ENCODE results near the gene PI4K2A. TPM values are rescaled to one million over a fixed set of nuclear protein-coding genes. Genes with fewer than 3 reads are reported as not detected.

Gene PI4K2A
- polyA plus RNA-seq, 1 donor (not counting 4 experiments of a cell fraction or from before 2014, with no cell fraction given), result 51.3 TPM

GRCh38 chr10:97684866-97685394, 44.5 kb downstream of the PI4K2A start:
- H3K79me2 ChIP-seq (ENCODE audit: control insufficient read depth, insufficient read depth, low read length), result peaks cover 59% of the 10 kb centered on the region
- TF ChIP-seq, protein P1, sequence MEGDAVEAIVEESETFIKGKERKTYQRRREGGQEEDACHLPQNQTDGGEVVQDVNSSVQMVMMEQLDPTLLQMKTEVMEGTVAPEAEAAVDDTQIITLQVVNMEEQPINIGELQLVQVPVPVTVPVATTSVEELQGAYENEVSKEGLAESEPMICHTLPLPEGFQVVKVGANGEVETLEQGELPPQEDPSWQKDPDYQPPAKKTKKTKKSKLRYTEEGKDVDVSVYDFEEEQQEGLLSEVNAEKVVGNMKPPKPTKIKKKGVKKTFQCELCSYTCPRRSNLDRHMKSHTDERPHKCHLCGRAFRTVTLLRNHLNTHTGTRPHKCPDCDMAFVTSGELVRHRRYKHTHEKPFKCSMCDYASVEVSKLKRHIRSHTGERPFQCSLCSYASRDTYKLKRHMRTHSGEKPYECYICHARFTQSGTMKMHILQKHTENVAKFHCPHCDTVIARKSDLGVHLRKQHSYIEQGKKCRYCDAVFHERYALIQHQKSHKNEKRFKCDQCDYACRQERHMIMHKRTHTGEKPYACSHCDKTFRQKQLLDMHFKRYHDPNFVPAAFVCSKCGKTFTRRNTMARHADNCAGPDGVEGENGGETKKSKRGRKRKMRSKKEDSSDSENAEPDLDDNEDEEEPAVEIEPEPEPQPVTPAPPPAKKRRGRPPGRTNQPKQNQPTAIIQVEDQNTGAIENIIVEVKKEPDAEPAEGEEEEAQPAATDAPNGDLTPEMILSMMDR (optimal IDR thresholded peaks at IDR 0.05 in 1 of 3, IDR thresholded peaks at IDR 0.05 in 1 of 3, conservative IDR thresholded peaks at IDR 0.05 in 1 of 3; ENCODE audit: extremely low read depth in 1 of 3, insufficient read depth in 2 of 3, low read length in 3 of 3), result no peak
- TF ChIP-seq EZH2 (IDR thresholded peaks at IDR 0.05; ENCODE audit: low read length), result no peak
- H3K27me3 ChIP-seq (ENCODE audit: control insufficient read depth, extremely low read depth, insufficient read depth, low read length), result no peaks in the 10 kb centered on the region
- peaks cover 4 to 23% of the 10 kb centered on the region in 2 experiments for H3K36me3 ChIP-seq (ENCODE audit: control insufficient read depth in 2 of 2, extremely low read depth in 1 of 2, insufficient read depth in 2 of 2, low read length in 2 of 2)
- peaks cover 40% of the 10 kb centered on the region for H3K4me1 ChIP-seq (ENCODE audit: control insufficient read depth, extremely low read depth, insufficient read depth, low read length)
- H3K4me2 ChIP-seq (ENCODE audit: control insufficient read depth, extremely low read depth, insufficient read depth, low read depth, low read length), result peak overlapping the region; percentile 98
- peaks cover 2% of the 10 kb centered on the region for H4K20me1 ChIP-seq (ENCODE audit: control insufficient read depth, extremely low read depth, insufficient read depth, low read length)
- peak; percentile 5 for FAIRE-seq
- dilution Hi-C loops (cut with MboI; ENCODE audit: extremely low pct_ligation_motif_present, low sequenced_read_pairs), result loop anchor here (5.0 kb wide), 1 partner anchor 42 kb away; no protein-coding TSS in a partner anchor
- H3K4me3 ChIP-seq (ENCODE audit: control insufficient read depth in 2 of 3, extremely low read depth in 1 of 3, insufficient read depth in 2 of 3, low read depth in 1 of 3, low read length in 3 of 3), result peak overlapping the region; percentile 85 to 93 (median 86)
- peak overlapping the region; percentile 92 for H3K27ac ChIP-seq (ENCODE audit: control insufficient read depth, insufficient read depth, low read length)
- no peak overlapping the region for H2AFZ ChIP-seq (ENCODE audit: control insufficient read depth, low read length)
- H3K9me1 ChIP-seq (ENCODE audit: control insufficient read depth, extremely low read depth, insufficient read depth, low read length), result no peaks in the 10 kb centered on the region
- H3K9me3 ChIP-seq (ENCODE audit: control insufficient read depth, low read depth, low read length), result no peaks in the 10 kb centered on the region
- peak overlapping the region; percentile 97 for H3K9ac ChIP-seq (ENCODE audit: control insufficient read depth, extremely low read depth, insufficient read depth, low read length)
- DNase-seq (ENCODE audit: low read depth, low spot score), result no peak

GRCh38 chr10:97685395-97685958, 45.0 kb downstream of the PI4K2A start:
- dilution Hi-C loops (cut with MboI; ENCODE audit: extremely low pct_ligation_motif_present, low sequenced_read_pairs), result loop anchor here (5.0 kb wide), 1 partner anchor 42 kb away; no protein-coding TSS in a partner anchor
- Histone ChIP-seq H4K20me1 (ENCODE audit: control insufficient read depth, extremely low read depth, insufficient read depth, low read length) (peaks cover 2% of the 10 kb centered on the region), H3K4me1 (ENCODE audit: control insufficient read depth, extremely low read depth, insufficient read depth, low read length) (peaks cover 46% of the 10 kb centered on the region), H3K27ac (ENCODE audit: control insufficient read depth, insufficient read depth, low read length) (peak overlapping the region; percentile 92), H2AFZ (ENCODE audit: control insufficient read depth, low read length) (no peak overlapping the region), H3K4me2 (ENCODE audit: control insufficient read depth, extremely low read depth, insufficient read depth, low read depth, low read length) (peak overlapping the region; percentile 98), H3K4me3 (ENCODE audit: control insufficient read depth in 2 of 3, extremely low read depth in 1 of 3, insufficient read depth in 2 of 3, low read depth in 1 of 3, low read length in 3 of 3) (peak overlapping the region; percentile 85 to 93 (median 86)), H3K27me3 (ENCODE audit: control insufficient read depth, extremely low read depth, insufficient read depth, low read length) (no peaks in the 10 kb centered on the region), H3K79me2 (ENCODE audit: control insufficient read depth, insufficient read depth, low read length) (peaks cover 54% of the 10 kb centered on the region), H3K9ac (ENCODE audit: control insufficient read depth, extremely low read depth, insufficient read depth, low read length) (peak overlapping the region; percentile 97), H3K9me1 (ENCODE audit: control insufficient read depth, extremely low read depth, insufficient read depth, low read length) (no peaks in the 10 kb centered on the region), H3K9me3 (ENCODE audit: control insufficient read depth, low read depth, low read length) (no peaks in the 10 kb centered on the region), H3K36me3 (ENCODE audit: control insufficient read depth in 2 of 2, extremely low read depth in 1 of 2, insufficient read depth in 2 of 2, low read length in 2 of 2) (peaks cover 3 to 18% of the 10 kb centered on the region in 2 experiments)
- DNase-seq (ENCODE audit: low read depth, low spot score) (peak; percentile 41), FAIRE-seq (peak; percentile 23)
- TF ChIP-seq, protein P1 (optimal IDR thresholded peaks at IDR 0.05 in 1 of 3, IDR thresholded peaks at IDR 0.05 in 1 of 3, conservative IDR thresholded peaks at IDR 0.05 in 1 of 3; ENCODE audit: extremely low read depth in 1 of 3, insufficient read depth in 2 of 3, low read length in 3 of 3), result peak in 2 of 3 experiments; percentile 13 to 63
- TF ChIP-seq EZH2 (IDR thresholded peaks at IDR 0.05; ENCODE audit: low read length), result no peak

Data from keratinocyte (primary cell).